Body of pancreas (tissue), 4 donors: Measurements from ENCODE around the gene FBXW8.

Experiments
- POLR2A ChIP-seq, 3 donors: fragments of 450-650 bp; IDR thresholded peaks; one replicate each; pipeline ENCODE4 v1.6.1; 2016; ENCODE audit warnings: antibody characterized with exemption in 3 of 3, mild to moderate bottlenecking in 2 of 3
- TF ChIP-seq, protein P1 (sequence below), 7 experiments: fragments of 450-650 bp in 4 of 7; fragments of 200-600 bp in 3 of 7; sonication (generic) in 3 of 7; IDR thresholded peaks; one replicate each; pipeline ENCODE4 v1.5.1; 2016 to 2019; ENCODE audit warnings: antibody characterized with exemption in 7 of 7

GRCh38 chr12:116884871-116885270, 25.9 kb upstream of the FBXW8 start:
- TF ChIP-seq, protein P1, sequence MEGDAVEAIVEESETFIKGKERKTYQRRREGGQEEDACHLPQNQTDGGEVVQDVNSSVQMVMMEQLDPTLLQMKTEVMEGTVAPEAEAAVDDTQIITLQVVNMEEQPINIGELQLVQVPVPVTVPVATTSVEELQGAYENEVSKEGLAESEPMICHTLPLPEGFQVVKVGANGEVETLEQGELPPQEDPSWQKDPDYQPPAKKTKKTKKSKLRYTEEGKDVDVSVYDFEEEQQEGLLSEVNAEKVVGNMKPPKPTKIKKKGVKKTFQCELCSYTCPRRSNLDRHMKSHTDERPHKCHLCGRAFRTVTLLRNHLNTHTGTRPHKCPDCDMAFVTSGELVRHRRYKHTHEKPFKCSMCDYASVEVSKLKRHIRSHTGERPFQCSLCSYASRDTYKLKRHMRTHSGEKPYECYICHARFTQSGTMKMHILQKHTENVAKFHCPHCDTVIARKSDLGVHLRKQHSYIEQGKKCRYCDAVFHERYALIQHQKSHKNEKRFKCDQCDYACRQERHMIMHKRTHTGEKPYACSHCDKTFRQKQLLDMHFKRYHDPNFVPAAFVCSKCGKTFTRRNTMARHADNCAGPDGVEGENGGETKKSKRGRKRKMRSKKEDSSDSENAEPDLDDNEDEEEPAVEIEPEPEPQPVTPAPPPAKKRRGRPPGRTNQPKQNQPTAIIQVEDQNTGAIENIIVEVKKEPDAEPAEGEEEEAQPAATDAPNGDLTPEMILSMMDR (IDR thresholded peaks at IDR 0.05) = no peak
- no peak for TF ChIP-seq POLR2A (IDR thresholded peaks at IDR 0.05)
